Measurements from ENCODE around the gene MYEF2. TPM values are rescaled to one million over a fixed set of nuclear protein-coding genes. Genes with fewer than 3 reads are reported as not detected.

Gene MYEF2
- total RNA-seq, 1 experiment from 2014 or later: 37.3 TPM

DNA sequence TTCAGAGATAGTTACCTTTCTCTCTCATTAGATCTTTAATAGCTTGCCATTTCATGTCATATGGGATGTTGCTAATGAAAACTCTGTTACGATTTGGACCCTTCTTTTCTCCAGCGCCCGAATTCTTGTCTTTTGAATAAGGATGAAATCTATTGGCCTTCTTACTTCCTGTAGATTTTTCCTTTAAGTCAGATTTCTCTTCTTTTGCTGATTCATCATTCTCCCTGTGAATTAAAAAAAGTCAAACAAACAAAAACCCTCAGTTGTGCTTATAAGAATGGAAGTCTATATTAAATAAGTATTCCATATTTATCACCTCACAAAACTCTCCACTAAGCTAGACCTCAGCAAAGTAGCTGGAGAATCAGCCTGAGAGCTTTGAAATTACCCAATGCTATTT lies 9.5 kb downstream of the MYEF2 start:
- Histone ChIP-seq H3K36me3 (ENCODE audit: control insufficient read depth, insufficient read depth, low read length) (no peaks in the 10 kb centered on the region), H3K4me3 (ENCODE audit: low read depth, low read length) (no peak overlapping the region), H3K9me3 (no peaks in the 10 kb centered on the region), H3K27me3 (replicated peaks; ENCODE audit: control insufficient read depth, insufficient read depth, low read length) (no peaks in the 10 kb centered on the region), H3K4me1 (no peaks in the 10 kb centered on the region)
- Mint-ChIP-seq H3K9me3 (ENCODE audit: unreplicated experiment) (no peaks in the 10 kb centered on the region), H3K27me3 (ENCODE audit: insufficient read depth, unreplicated experiment) (no peaks in the 10 kb centered on the region), H3K27ac (ENCODE audit: unreplicated experiment) (no peak overlapping the region), H3K4me1 (ENCODE audit: low read depth, unreplicated experiment) (no peaks in the 10 kb centered on the region), H3K36me3 (ENCODE audit: insufficient read depth, unreplicated experiment) (peaks cover 7% of the 10 kb centered on the region), H3K4me3 (ENCODE audit: unreplicated experiment) (no peak overlapping the region)
- BruUV-seq (replicated peaks): no TSS peak
- TF ChIP-seq, protein P1, sequence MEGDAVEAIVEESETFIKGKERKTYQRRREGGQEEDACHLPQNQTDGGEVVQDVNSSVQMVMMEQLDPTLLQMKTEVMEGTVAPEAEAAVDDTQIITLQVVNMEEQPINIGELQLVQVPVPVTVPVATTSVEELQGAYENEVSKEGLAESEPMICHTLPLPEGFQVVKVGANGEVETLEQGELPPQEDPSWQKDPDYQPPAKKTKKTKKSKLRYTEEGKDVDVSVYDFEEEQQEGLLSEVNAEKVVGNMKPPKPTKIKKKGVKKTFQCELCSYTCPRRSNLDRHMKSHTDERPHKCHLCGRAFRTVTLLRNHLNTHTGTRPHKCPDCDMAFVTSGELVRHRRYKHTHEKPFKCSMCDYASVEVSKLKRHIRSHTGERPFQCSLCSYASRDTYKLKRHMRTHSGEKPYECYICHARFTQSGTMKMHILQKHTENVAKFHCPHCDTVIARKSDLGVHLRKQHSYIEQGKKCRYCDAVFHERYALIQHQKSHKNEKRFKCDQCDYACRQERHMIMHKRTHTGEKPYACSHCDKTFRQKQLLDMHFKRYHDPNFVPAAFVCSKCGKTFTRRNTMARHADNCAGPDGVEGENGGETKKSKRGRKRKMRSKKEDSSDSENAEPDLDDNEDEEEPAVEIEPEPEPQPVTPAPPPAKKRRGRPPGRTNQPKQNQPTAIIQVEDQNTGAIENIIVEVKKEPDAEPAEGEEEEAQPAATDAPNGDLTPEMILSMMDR (IDR thresholded peaks at IDR 0.05; ENCODE audit: insufficient read depth in 1 of 2, low read depth in 1 of 2, low read length in 1 of 2, severe bottlenecking in 1 of 2, unreplicated experiment in 1 of 2): no peak
- CTCF ChIA-PET: no interaction called here
- intact Hi-C loops (cut with micrococcal nuclease; ENCODE audit: unreplicated experiment): no loop called here
- no peak for DNase-seq
- POLR2A ChIA-PET: no interaction called here

DNA sequence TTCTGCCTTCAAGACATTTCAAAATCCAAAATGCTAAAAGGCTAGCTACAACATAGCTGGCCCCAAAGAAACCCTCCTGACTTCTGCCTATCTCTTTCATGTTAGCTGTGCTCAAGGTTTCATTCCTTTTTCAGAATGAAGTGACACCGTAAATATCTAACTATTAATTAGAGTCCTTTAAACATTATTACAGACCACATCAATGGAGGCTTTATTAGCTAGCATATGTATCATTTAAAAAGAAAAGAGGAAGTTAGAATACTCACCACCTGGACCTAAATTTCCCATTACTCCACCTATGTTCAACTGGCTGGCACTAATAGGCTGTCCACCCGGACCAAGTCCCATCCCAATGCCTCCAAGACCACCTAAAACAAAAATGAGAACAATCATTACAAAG lies 24.6 kb downstream of the MYEF2 start:
- ChIA-PET POLR2A (no interaction called here), CTCF (no interaction called here)
- Histone ChIP-seq H3K4me1 (no peaks in the 10 kb centered on the region), H3K4me3 (ENCODE audit: low read depth, low read length) (no peak overlapping the region), H3K27me3 (replicated peaks; ENCODE audit: control insufficient read depth, insufficient read depth, low read length) (no peaks in the 10 kb centered on the region), H3K9me3 (no peaks in the 10 kb centered on the region), H3K36me3 (ENCODE audit: control insufficient read depth, insufficient read depth, low read length) (no peaks in the 10 kb centered on the region)
- no peak for DNase-seq
- no peaks in the 10 kb centered on the region for H3K27me3 Mint-ChIP-seq (ENCODE audit: insufficient read depth, unreplicated experiment)
- BruUV-seq (replicated peaks): no TSS peak
- no peak overlapping the region for H3K4me3 Mint-ChIP-seq (ENCODE audit: unreplicated experiment)
- H3K9me3 Mint-ChIP-seq (ENCODE audit: unreplicated experiment): no peaks in the 10 kb centered on the region
- no peak overlapping the region for H3K27ac Mint-ChIP-seq (ENCODE audit: unreplicated experiment)
- H3K4me1 Mint-ChIP-seq (ENCODE audit: low read depth, unreplicated experiment): no peaks in the 10 kb centered on the region
- TF ChIP-seq, protein P1 (IDR thresholded peaks at IDR 0.05; ENCODE audit: insufficient read depth in 1 of 2, low read depth in 1 of 2, low read length in 1 of 2, severe bottlenecking in 1 of 2, unreplicated experiment in 1 of 2): no peak
- intact Hi-C loops (cut with micrococcal nuclease; ENCODE audit: unreplicated experiment): no loop called here
- H3K36me3 Mint-ChIP-seq (ENCODE audit: insufficient read depth, unreplicated experiment): no peaks in the 10 kb centered on the region

DNA sequence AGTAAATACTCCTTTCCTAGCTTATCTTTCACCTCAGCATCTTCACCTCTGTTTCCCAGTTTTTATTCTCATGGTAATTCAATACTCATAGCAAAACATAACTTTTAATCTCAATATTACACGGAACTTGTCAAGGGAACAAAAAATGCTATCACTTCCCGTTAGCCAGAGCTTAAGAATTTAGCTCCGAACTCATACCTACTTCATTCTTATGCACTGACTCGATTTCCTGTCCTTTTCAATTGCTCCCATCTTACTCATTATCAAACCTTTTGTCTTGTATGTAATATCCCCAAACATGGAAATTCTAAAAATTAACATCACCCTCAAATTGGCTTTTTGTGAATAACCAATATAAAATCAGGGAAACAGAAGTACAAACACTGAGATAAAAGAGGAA lies 28.2 kb downstream of the MYEF2 start:
- DNase-seq: no peak
- H3K4me1 Mint-ChIP-seq (ENCODE audit: low read depth, unreplicated experiment): no peaks in the 10 kb centered on the region
- no peak overlapping the region for H3K27ac Mint-ChIP-seq (ENCODE audit: unreplicated experiment)
- no peaks in the 10 kb centered on the region for H3K9me3 Mint-ChIP-seq (ENCODE audit: unreplicated experiment)
- no peaks in the 10 kb centered on the region for H3K36me3 Mint-ChIP-seq (ENCODE audit: insufficient read depth, unreplicated experiment)
- H3K27me3 Mint-ChIP-seq (ENCODE audit: insufficient read depth, unreplicated experiment): no peaks in the 10 kb centered on the region
- H3K36me3 ChIP-seq (ENCODE audit: control insufficient read depth, insufficient read depth, low read length): no peaks in the 10 kb centered on the region
- H3K27me3 ChIP-seq (replicated peaks; ENCODE audit: control insufficient read depth, insufficient read depth, low read length): no peaks in the 10 kb centered on the region
- TF ChIP-seq, protein P1 (IDR thresholded peaks at IDR 0.05; ENCODE audit: insufficient read depth in 1 of 2, low read depth in 1 of 2, low read length in 1 of 2, severe bottlenecking in 1 of 2, unreplicated experiment in 1 of 2): no peak
- H3K4me3 ChIP-seq (ENCODE audit: low read depth, low read length): no peak overlapping the region
- CTCF ChIA-PET: no interaction called here
- BruUV-seq (replicated peaks): no TSS peak
- no peaks in the 10 kb centered on the region for H3K9me3 ChIP-seq
- intact Hi-C loops (cut with micrococcal nuclease; ENCODE audit: unreplicated experiment): no loop called here
- POLR2A ChIA-PET: no interaction called here
- H3K4me1 ChIP-seq: no peaks in the 10 kb centered on the region
- H3K4me3 Mint-ChIP-seq (ENCODE audit: unreplicated experiment): no peak overlapping the region
